H1 (cell line): ENCODE measurements around the gene SCG5. TPM values are rescaled to one million over a fixed set of nuclear protein-coding genes. Genes with fewer than 3 reads are reported as not detected.

Source experiments
- CTCF ChIA-PET: fragments of 300-600 bp; sonication (Branson Sonifier 250); formaldehyde crosslinking; loops from one replicate; lab custom pipeline; 2021; ENCODE audit not compliant: partially characterized antibody; lab: Charles Lee
- POLR2A ChIA-PET: fragments of 300-600 bp; sonication (Branson Sonifier 250); formaldehyde crosslinking; loops from one replicate; lab custom pipeline; 2021; ENCODE audit warnings: inconsistent platforms; ENCODE audit not compliant: partially characterized antibody; lab: Charles Lee
- DNase-seq, 2 experiments: peaks; one replicate each; pipeline versions ENCODE4 v3.0.0 to v3.0.0-alpha.2; 2010 to 2022; ENCODE audit warnings: low spot score in 2 of 2, low read depth in 1 of 2, mixed read lengths in 1 of 2
- FAIRE-seq: peaks from 2 replicates; lab custom pipeline; 2011; peaks lifted over from hg19 to GRCh38; lab: Jason Lieb, UNC
- H2AFZ ChIP-seq: 2 replicates; pipeline ENCODE4 v1.8.1; 2012; ENCODE audit warnings: low read length, inconsistent platforms
- H2AK5ac ChIP-seq: 2 replicates; pipeline ENCODE4 v1.6.1; 2013; ENCODE audit warnings: low read depth, low read length
- H2BK120ac ChIP-seq: replicated peaks from 2 replicates; pipeline ENCODE3; 2013; ENCODE audit warnings: low read depth, low read length, inconsistent platforms
- H2BK12ac ChIP-seq: 2 replicates; pipeline ENCODE4 v1.6.1; 2013; ENCODE audit warnings: low read depth, low read length
- H2BK15ac ChIP-seq: 2 replicates; pipeline ENCODE4 v1.6.1; 2013; ENCODE audit warnings: low read length
- H2BK20ac ChIP-seq: 2 replicates; pipeline ENCODE4 v1.6.1; 2013; ENCODE audit warnings: low read length
- H2BK5ac ChIP-seq: 2 replicates; pipeline ENCODE4 v1.6.1; 2013; ENCODE audit warnings: low read depth, low read length
- H3K14ac ChIP-seq: 2 replicates; pipeline ENCODE4 v1.6.1; 2013; ENCODE audit warnings: inconsistent platforms; ENCODE audit not compliant: insufficient read length
- H3K18ac ChIP-seq: 2 replicates; pipeline ENCODE4 v1.6.1; 2013; ENCODE audit warnings: low read length; ENCODE audit errors: extremely low read depth
- H3K23ac ChIP-seq: 2 replicates; pipeline ENCODE4 v1.6.1; 2013; ENCODE audit warnings: inconsistent platforms; ENCODE audit not compliant: insufficient read length
- H3K23me2 ChIP-seq: 2 replicates; pipeline ENCODE4 v1.6.1; 2013; ENCODE audit warnings: low read depth, low read length
- H3K27ac ChIP-seq: 2 replicates; pipeline ENCODE4 v1.6.1; 2011; ENCODE audit warnings: low read depth, low read length, inconsistent platforms
- H3K27me3 ChIP-seq, 4 experiments: replicated peaks in 1 of 4; 1 replicate in 1 of 4; 2 replicates in 3 of 4; pipeline versions ENCODE4 v1.6.1 to v1.8.1; 2011 to 2013; ENCODE audit warnings: low read length in 3 of 4, mild to moderate bottlenecking in 3 of 4, inconsistent platforms in 2 of 4, mixed read lengths in 2 of 4, moderate library complexity in 1 of 4; ENCODE audit not compliant: control insufficient read depth in 3 of 4, insufficient read depth in 3 of 4; ENCODE audit errors: extremely low read depth in 1 of 4
- H3K36me3 ChIP-seq, 4 experiments: 2 replicates each; pipeline versions ENCODE4 v1.6.1 to v1.8.1; 2011 to 2013; ENCODE audit warnings: mild to moderate bottlenecking in 4 of 4, low read length in 3 of 4, moderate library complexity in 2 of 4, control low read depth in 1 of 4, inconsistent platforms in 1 of 4; ENCODE audit not compliant: insufficient read depth in 4 of 4, control insufficient read depth in 2 of 4
- H3K4ac ChIP-seq: replicated peaks from 2 replicates; pipeline ENCODE3; 2013; ENCODE audit warnings: low read length, low read depth, mixed read lengths, inconsistent platforms; ENCODE audit not compliant: insufficient read length
- H3K4me1 ChIP-seq, 4 experiments: replicated peaks in 1 of 4; 1 replicate in 1 of 4; 2 replicates in 3 of 4; pipeline versions ENCODE4 v1.6.1 to v1.8.1; 2011 to 2013; ENCODE audit warnings: low read length in 3 of 4, inconsistent platforms in 2 of 4, mixed read lengths in 1 of 4; ENCODE audit not compliant: insufficient read depth in 4 of 4, control insufficient read depth in 3 of 4
- H3K4me2 ChIP-seq, 2 experiments: 2 replicates each; pipeline versions ENCODE4 v1.6.1 to v1.8.1; 2011 to 2013; ENCODE audit warnings: low read depth in 2 of 2, low read length in 2 of 2, control low read depth in 1 of 2, inconsistent platforms in 1 of 2, mild to moderate bottlenecking in 1 of 2; ENCODE audit not compliant: insufficient read depth in 1 of 2
- H3K4me3 ChIP-seq, 4 experiments: fragments of 200-600, 300-600 bp in 1 of 4; sonication (generic), shearing (Covaris generic), sonication (Bioruptor Twin) in 1 of 4; 2 replicates each; pipeline versions ENCODE4 v1.5.1 to v1.8.1; 2011 to 2016; ENCODE audit warnings: low read length in 4 of 4, low read depth in 3 of 4, control low read depth in 2 of 4, inconsistent platforms in 2 of 4, mild to moderate bottlenecking in 2 of 4, mixed read lengths in 1 of 4, moderate library complexity in 1 of 4; ENCODE audit not compliant: insufficient read depth in 2 of 4; ENCODE audit errors: extremely low read depth in 1 of 4
- H3K56ac ChIP-seq: replicated peaks from 2 replicates; pipeline ENCODE3; 2013; ENCODE audit warnings: low read depth, mild to moderate bottlenecking, mixed read lengths, low read length, inconsistent platforms; ENCODE audit not compliant: insufficient read length
- H3K79me1 ChIP-seq: 2 replicates; pipeline ENCODE4 v1.6.1; 2013; ENCODE audit warnings: low read depth, low read length, control low read depth
- H3K79me2 ChIP-seq, 2 experiments: 2 replicates each; pipeline versions ENCODE4 v1.6.1 to v1.8.1; 2012 to 2013; ENCODE audit warnings: low read length in 2 of 2, mild to moderate bottlenecking in 2 of 2, inconsistent platforms in 1 of 2; ENCODE audit not compliant: insufficient read depth in 2 of 2, control insufficient read depth in 1 of 2
- H3K9ac ChIP-seq, 4 experiments: replicated peaks in 1 of 4; 1 replicate in 1 of 4; 2 replicates in 3 of 4; pipeline versions ENCODE4 v1.6.1 to v1.8.1; 2011 to 2013; ENCODE audit warnings: low read depth in 3 of 4, low read length in 3 of 4, control low read depth in 2 of 4, mild to moderate bottlenecking in 2 of 4, moderate library complexity in 2 of 4, inconsistent platforms in 1 of 4; ENCODE audit errors: extremely low read depth in 1 of 4
- H3K9me3 ChIP-seq, 2 experiments: 2 replicates each; pipeline versions ENCODE4 v1.6.1 to v1.8.1; 2012 to 2013; ENCODE audit warnings: mild to moderate bottlenecking in 2 of 2, moderate library complexity in 2 of 2, control low read depth in 1 of 2, inconsistent platforms in 1 of 2, low read depth in 1 of 2, low read length in 1 of 2, mixed read lengths in 1 of 2; ENCODE audit not compliant: insufficient read depth in 2 of 2
- H4K20me1 ChIP-seq, 2 experiments: replicated peaks in 1 of 2; 2 replicates each; pipeline versions ENCODE3 to v1.8.1; 2011 to 2013; ENCODE audit warnings: inconsistent platforms in 2 of 2, low read length in 2 of 2, mild to moderate bottlenecking in 1 of 2; ENCODE audit not compliant: insufficient read depth in 2 of 2, control insufficient read depth in 1 of 2
- H4K5ac ChIP-seq: 2 replicates; pipeline ENCODE4 v1.6.1; 2013; ENCODE audit warnings: low read length, low read depth, mixed read lengths, inconsistent platforms; ENCODE audit not compliant: insufficient read length
- H4K8ac ChIP-seq: 2 replicates; pipeline ENCODE4 v1.8.0; 2013; ENCODE audit warnings: mild to moderate bottlenecking, moderate library complexity, low read length, inconsistent platforms; ENCODE audit not compliant: insufficient read depth; ENCODE audit errors: extremely low read depth
- H4K91ac ChIP-seq: replicated peaks from 2 replicates; pipeline ENCODE3; 2013; ENCODE audit warnings: low read length, mixed read lengths, inconsistent platforms; ENCODE audit not compliant: insufficient read length
- RAD21 ChIP-seq, 2 experiments: IDR thresholded peaks in 1 of 2; conservative IDR thresholded peaks in 1 of 2; 2 replicates each; pipeline ENCODE4 v1.6.1; 2011; ENCODE audit warnings: low read depth in 2 of 2, low read length in 2 of 2, improper control_type of control experiment in 1 of 2, inconsistent platforms in 1 of 2, mild to moderate bottlenecking in 1 of 2, moderate library complexity in 1 of 2
- SAP30 ChIP-seq: fragments of 300-600 bp; sonication (generic); IDR thresholded peaks from 2 replicates; pipeline ENCODE4 v1.7.1; 2012; ENCODE audit warnings: low read length, moderate library complexity, mild to moderate bottlenecking, inconsistent platforms; ENCODE audit not compliant: insufficient read depth, insufficient replicate concordance
- WGBS, 2 experiments: shearing (Covaris generic) in 1 of 2; methylation state at CpG; one replicate each; pipeline versions ENCODE4 v1.1.6 to v1.1.7; 2013 to 2015; ENCODE audit warnings: low lambda C conversion rate in 2 of 2, mixed read lengths in 2 of 2, inconsistent platforms in 1 of 2, low coverage in 1 of 2, missing lambda C conversion rate in 1 of 2; ENCODE audit not compliant: insufficient replicate concordance in 2 of 2, insufficient coverage in 1 of 2, insufficient read length in 1 of 2; ENCODE audit errors: extremely low coverage in 1 of 2, missing lambda C conversion rate in 1 of 2; 5-methylcytosine and 5-hydroxymethylcytosine counted together
- polyA plus RNA-seq, 7 experiments: library from polyadenylated mRNA; depleted of rRNA in 3 of 7; stranded (reverse) in 5 of 7; unstranded in 2 of 7; fragments of >200 nt in 5 of 7; fragments of 200-250 nt in 2 of 7; gene quantifications; 1 replicate in 5 of 7; 2 replicates in 1 of 7; 4 replicates in 1 of 7; pipeline versions ENCODE4 v1.2.1 to v1.2.3, GENCODE V29; 2011 to 2013; ENCODE audit warnings: missing spikeins in 2 of 7, mixed read lengths in 2 of 7
- total RNA-seq: library from RNA; stranded (reverse); fragmentation: NEBNext Ultra II Directional; extraction: Animal tissue kit (Norgen Biotek cat#: 25700); gene quantifications from 2 replicates; pipeline ENCODE4 v1.2.1, GENCODE V29; 2021
- TF ChIP-seq, protein P1 (sequence below), 3 experiments: IDR thresholded peaks; 1 replicate in 2 of 3; 2 replicates in 1 of 3; pipeline versions ENCODE4 v1.5.1 to v1.6.1; 2011; ENCODE audit warnings: low read length in 3 of 3, mild to moderate bottlenecking in 3 of 3, inconsistent platforms in 2 of 3, low read depth in 1 of 3, moderate library complexity in 1 of 3; ENCODE audit not compliant: insufficient read depth in 1 of 3; ENCODE audit errors: control extremely low read depth in 1 of 3

Gene SCG5
- total and polyA plus RNA-seq, 2 of the 8 experiments (the other 6 are each of a cell fraction or from before 2014, with no cell fraction given), result 18.7 to 19.9 TPM

DNA sequence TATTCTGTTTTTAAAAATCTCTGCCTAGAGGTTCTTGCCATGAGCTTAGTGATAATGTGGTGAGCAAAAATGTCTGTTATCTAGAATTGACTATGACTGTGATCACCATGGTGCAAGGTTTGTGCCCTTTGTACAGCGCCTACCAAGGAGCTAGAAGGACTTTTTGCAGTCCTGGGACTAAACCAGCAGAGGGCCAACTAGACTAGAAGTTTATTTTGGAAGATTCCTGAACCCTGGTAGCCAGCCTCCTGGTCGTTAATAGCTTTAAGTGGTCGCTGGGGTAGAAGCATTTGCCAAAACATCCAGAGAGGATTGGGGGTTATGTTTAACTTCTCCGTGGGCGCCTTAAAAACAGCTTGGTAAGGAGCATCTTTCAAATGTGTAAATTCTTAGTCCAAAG is 7.8 kb downstream of the SCG5 start:
- Histone ChIP-seq H4K20me1 (no peaks in the 10 kb centered on the region), H3K18ac (no peak overlapping the region), H3K4ac (no peak overlapping the region), H3K27me3 (no peaks in the 10 kb centered on the region), H3K4me2 (no peak overlapping the region), H3K27ac (no peak overlapping the region), H3K79me2 (no peaks in the 10 kb centered on the region), H2BK20ac (no peak overlapping the region), H3K9ac (no peak overlapping the region), H3K4me3 (no peak overlapping the region), H3K79me1 (no peaks in the 10 kb centered on the region), H4K91ac (no peak overlapping the region), H3K56ac (no peak overlapping the region), H3K23me2 (no peaks in the 10 kb centered on the region), H2BK120ac (no peak overlapping the region), H2AFZ (no peak overlapping the region), H4K8ac (no peak overlapping the region), H3K9me3 (no peaks in the 10 kb centered on the region), H3K36me3 (peaks cover 0 to 8% (median under 1%) of the 10 kb centered on the region in 4 experiments; a peak in 3 of 8 replicates), H2BK15ac (no peak overlapping the region), H3K4me1 (peaks cover 0 to 6% (median 2%) of the 10 kb centered on the region in 4 experiments; a peak in 4 of 7 replicates), H2BK5ac (no peak overlapping the region), H2AK5ac (no peak overlapping the region), H4K5ac (no peak overlapping the region), H3K14ac (no peak overlapping the region), H2BK12ac (no peak overlapping the region), H3K23ac (no peak overlapping the region)
- FAIRE-seq (no peak), DNase-seq (no peak)
- ChIA-PET CTCF (interaction anchor here (0.6 to 4.8 kb wide), 25 partner anchors 8 to 686 kb away, joined by 3 to 48 read pairs (median 4); partner anchors contain the start of gene SCG5), POLR2A (interaction anchor here (2.7 kb wide), 1 partner anchor 8 kb away, joined by 14 read pairs; the partner anchor contains the start of gene SCG5)
- 79% methylated on average over 5 of the region's 5 CpGs; no CpG with 5 or more reads in 1 of the 2 experiments for WGBS, 2 experiments
- TF ChIP-seq SAP30, result no peak
- peak; percentile 45 to 59 for TF ChIP-seq RAD21 (IDR thresholded peaks at IDR 0.05 in 1 of 2, conservative IDR thresholded peaks at IDR 0.05 in 1 of 2; ENCODE audit: low read depth in 2 of 2, low read length in 2 of 2)
- TF ChIP-seq, protein P1, sequence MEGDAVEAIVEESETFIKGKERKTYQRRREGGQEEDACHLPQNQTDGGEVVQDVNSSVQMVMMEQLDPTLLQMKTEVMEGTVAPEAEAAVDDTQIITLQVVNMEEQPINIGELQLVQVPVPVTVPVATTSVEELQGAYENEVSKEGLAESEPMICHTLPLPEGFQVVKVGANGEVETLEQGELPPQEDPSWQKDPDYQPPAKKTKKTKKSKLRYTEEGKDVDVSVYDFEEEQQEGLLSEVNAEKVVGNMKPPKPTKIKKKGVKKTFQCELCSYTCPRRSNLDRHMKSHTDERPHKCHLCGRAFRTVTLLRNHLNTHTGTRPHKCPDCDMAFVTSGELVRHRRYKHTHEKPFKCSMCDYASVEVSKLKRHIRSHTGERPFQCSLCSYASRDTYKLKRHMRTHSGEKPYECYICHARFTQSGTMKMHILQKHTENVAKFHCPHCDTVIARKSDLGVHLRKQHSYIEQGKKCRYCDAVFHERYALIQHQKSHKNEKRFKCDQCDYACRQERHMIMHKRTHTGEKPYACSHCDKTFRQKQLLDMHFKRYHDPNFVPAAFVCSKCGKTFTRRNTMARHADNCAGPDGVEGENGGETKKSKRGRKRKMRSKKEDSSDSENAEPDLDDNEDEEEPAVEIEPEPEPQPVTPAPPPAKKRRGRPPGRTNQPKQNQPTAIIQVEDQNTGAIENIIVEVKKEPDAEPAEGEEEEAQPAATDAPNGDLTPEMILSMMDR (IDR thresholded peaks at IDR 0.05; ENCODE audit: control extremely low read depth in 1 of 3, insufficient read depth in 1 of 3, low read depth in 1 of 3, low read length in 3 of 3), result peak in 2 of 3 experiments; percentile 59 to 60; a peak in 3 of 4 replicates
